SK-N-SH (cell line): ENCODE data around the gene HOXD13. TPM values are rescaled to one million over a fixed set of nuclear protein-coding genes. Genes with fewer than 3 reads are reported as not detected.

ENCODE experiments used
- CTCF ChIA-PET: fragments of 300-600, 350-600 bp; formaldehyde crosslinking; extraction: SDS; loops from one replicate; lab custom pipeline; 2021; lab: Yijun Ruan, JAX
- POLR2A ChIA-PET: fragments of 350-600 bp; sonication (Branson Sonifier 250); formaldehyde crosslinking; extraction: SDS; loops from one replicate; lab custom pipeline; 2020; ENCODE audit warnings: antibody characterized with exemption, inconsistent platforms; lab: Yijun Ruan, JAX
- DNase-seq: peaks from one replicate; pipeline ENCODE4 v3.0.0; 2012
- H2AFZ ChIP-seq: fragments of 200-600 bp; sonication (generic); 2 replicates; pipeline ENCODE4 v1.8.1; 2016; ENCODE audit warnings: antibody characterized with exemption, mild to moderate bottlenecking, low read depth
- H3F3A ChIP-seq: fragments of 200-600 bp; sonication (generic); replicated peaks from 2 replicates; pipeline ENCODE3; 2016; ENCODE audit warnings: antibody characterized with exemption, mild to moderate bottlenecking; ENCODE audit not compliant: insufficient read depth
- H3K27ac ChIP-seq, 2 experiments: fragments of 200-500 bp in 1 of 2; fragments of 200-600 bp in 1 of 2; sonication (Bioruptor generic) in 1 of 2; sonication (generic), shearing (Covaris generic) in 1 of 2; 2 replicates each; pipeline versions ENCODE4 v1.5.1 to v1.6.1; 2014 to 2016; ENCODE audit warnings: low read depth in 2 of 2, inconsistent platforms in 1 of 2, low read length in 1 of 2, mild to moderate bottlenecking in 1 of 2, mixed read lengths in 1 of 2
- H3K27me3 ChIP-seq: fragments of 200-600 bp; sonication (generic), shearing (Covaris generic); 2 replicates; pipeline ENCODE4 v1.6.1; 2016; ENCODE audit warnings: mixed run types; ENCODE audit not compliant: insufficient read depth
- H3K36me3 ChIP-seq, 2 experiments: fragments of 200-500 bp in 1 of 2; fragments of 200-600 bp in 1 of 2; sonication (Bioruptor generic) in 1 of 2; sonication (generic) in 1 of 2; replicated peaks in 1 of 2; 2 replicates each; pipeline versions ENCODE3 to v1.5.1; 2014 to 2016; ENCODE audit warnings: low read length in 1 of 2, mild to moderate bottlenecking in 1 of 2; ENCODE audit not compliant: insufficient read depth in 2 of 2, control insufficient read depth in 1 of 2
- H3K4me1 ChIP-seq, 2 experiments: fragments of 200-500 bp in 1 of 2; fragments of 200-600 bp in 1 of 2; sonication (Bioruptor generic) in 1 of 2; sonication (generic), shearing (Covaris generic) in 1 of 2; 2 replicates each; pipeline versions ENCODE4 v1.5.1 to v1.6.1; 2014 to 2016; ENCODE audit warnings: low read depth in 1 of 2, low read length in 1 of 2, mixed run types in 1 of 2; ENCODE audit not compliant: insufficient read depth in 2 of 2, control insufficient read depth in 1 of 2
- H3K4me2 ChIP-seq: fragments of 200-600 bp; sonication (generic), shearing (Covaris generic); 2 replicates; pipeline ENCODE4 v1.6.1; 2017; ENCODE audit warnings: mixed run types
- H3K4me3 ChIP-seq, 2 experiments: fragments of 200-500 bp in 1 of 2; fragments of 200-600 bp in 1 of 2; sonication (Bioruptor generic) in 1 of 2; sonication (generic), shearing (Covaris generic) in 1 of 2; 2 replicates each; pipeline versions ENCODE4 v1.5.1 to v1.8.1; 2014 to 2016; ENCODE audit warnings: low read depth in 2 of 2, inconsistent platforms in 1 of 2, low read length in 1 of 2, mild to moderate bottlenecking in 1 of 2, mixed read lengths in 1 of 2, moderate library complexity in 1 of 2
- H3K79me2 ChIP-seq: fragments of 200-600 bp; sonication (generic); 2 replicates; pipeline ENCODE4 v1.8.1; 2017; ENCODE audit warnings: mild to moderate bottlenecking; ENCODE audit not compliant: insufficient read depth
- H3K9ac ChIP-seq: fragments of 200-600 bp; sonication (generic); 2 replicates; pipeline ENCODE4 v1.6.1; 2017; ENCODE audit warnings: mixed run types
- H3K9me2 ChIP-seq: fragments of 200-600 bp; sonication (generic); 2 replicates; pipeline ENCODE4 v1.6.1; 2017; ENCODE audit warnings: mixed run types
- H3K9me3 ChIP-seq: fragments of 200-600 bp; sonication (generic); 2 replicates; pipeline ENCODE4 v1.6.1; 2017; ENCODE audit warnings: mixed run types, mild to moderate bottlenecking, moderate library complexity
- H4K20me1 ChIP-seq: fragments of 200-600 bp; sonication (generic); 2 replicates; pipeline ENCODE4 v1.6.1; 2017; ENCODE audit warnings: mild to moderate bottlenecking, mixed run types; ENCODE audit not compliant: insufficient read depth
- CHD2 ChIP-seq: fragments of 150-350 bp; IDR thresholded peaks from 2 replicates; pipeline ENCODE4 v1.6.1; 2018; ENCODE audit warnings: low read length; ENCODE audit not compliant: partially characterized antibody
- JUND ChIP-seq: IDR thresholded peaks from 2 replicates; pipeline ENCODE4 v1.4.0; 2012
- MEF2A ChIP-seq: IDR thresholded peaks from 2 replicates; pipeline ENCODE4 v1.4.0; 2012; ENCODE audit warnings: low read depth, borderline replicate concordance
- NRF1 ChIP-seq: IDR thresholded peaks from 2 replicates; pipeline ENCODE4 v1.6.1; 2012; ENCODE audit warnings: low read depth, mild to moderate bottlenecking, low read length
- POLR2AphosphoS5 ChIP-seq: IDR thresholded peaks from 2 replicates; pipeline ENCODE4 v1.6.1; 2012; ENCODE audit warnings: low read depth, low read length
- WGBS: methylation state at CpG from one replicate; pipeline ENCODE4 v1.1.6; 2017; ENCODE audit warnings: low lambda C conversion rate; 5-methylcytosine and 5-hydroxymethylcytosine counted together
- polyA plus RNA-seq, 3 experiments: library from polyadenylated mRNA; depleted of rRNA; stranded (reverse); fragments of >200 nt; gene quantifications; 2 replicates each; pipeline ENCODE4 v1.2.3, GENCODE V29; 2012
- TF ChIP-seq, protein P1 (sequence below): IDR thresholded peaks from 2 replicates; pipeline ENCODE4 v1.6.1; 2012; ENCODE audit warnings: mild to moderate bottlenecking, low read depth, low read length, moderate library complexity
- TF ChIP-seq, protein P2 (sequence below): IDR thresholded peaks from 2 replicates; pipeline ENCODE4 v1.4.0; 2012; ENCODE audit warnings: low read depth, borderline replicate concordance

HOXD13 gene
- polyA plus RNA-seq, 1 of the 3 experiments (the other 2 are of a cell fraction) = not detected

DNA sequence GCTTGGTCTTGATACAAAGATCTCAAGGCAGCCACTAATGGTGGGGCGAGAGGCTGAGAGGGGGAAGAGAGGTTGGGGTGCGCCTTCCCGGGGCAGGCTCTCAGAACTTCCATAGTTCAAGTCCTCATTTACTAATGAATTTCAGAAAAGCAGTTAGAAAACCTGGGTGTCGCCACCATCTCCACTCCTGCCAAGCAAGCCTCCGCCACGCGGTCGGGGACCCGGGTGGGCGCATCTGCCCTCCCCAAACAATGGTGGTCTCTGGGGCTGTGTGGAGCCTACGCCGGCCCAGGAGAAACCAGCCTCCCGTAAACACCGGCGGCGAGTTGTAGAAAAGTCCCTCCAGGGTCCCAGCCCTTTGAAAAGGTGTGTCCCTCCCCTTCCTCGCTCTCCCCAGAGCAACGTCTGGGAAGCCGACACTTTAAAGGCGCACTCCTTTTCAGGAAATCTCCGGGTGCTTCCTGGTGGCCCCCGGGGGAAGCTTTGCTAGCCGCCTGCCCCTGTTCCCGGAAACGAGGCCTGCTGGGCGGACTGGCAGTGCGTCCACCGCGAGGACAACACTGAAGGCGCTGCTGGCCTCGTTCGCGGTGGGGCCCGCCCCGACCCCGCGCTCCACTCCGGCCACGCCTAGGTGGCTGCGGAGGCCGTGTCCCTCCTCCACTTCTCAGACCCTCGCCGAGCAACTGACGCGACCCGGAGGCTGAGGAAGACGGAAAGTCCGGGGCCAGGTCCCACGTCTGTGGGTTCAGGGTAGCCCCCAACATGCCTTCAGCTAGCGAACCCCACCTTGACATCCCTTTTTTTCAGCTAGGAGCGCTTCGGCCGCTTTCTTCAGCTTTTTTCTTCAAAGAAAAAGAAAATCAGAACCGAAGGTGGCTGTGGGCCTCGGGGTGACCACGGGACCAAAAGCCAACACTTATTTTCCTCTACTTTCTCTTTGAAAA, 25.6 kb upstream of the HOXD13 start (continued):
- TF ChIP-seq, protein P1, sequence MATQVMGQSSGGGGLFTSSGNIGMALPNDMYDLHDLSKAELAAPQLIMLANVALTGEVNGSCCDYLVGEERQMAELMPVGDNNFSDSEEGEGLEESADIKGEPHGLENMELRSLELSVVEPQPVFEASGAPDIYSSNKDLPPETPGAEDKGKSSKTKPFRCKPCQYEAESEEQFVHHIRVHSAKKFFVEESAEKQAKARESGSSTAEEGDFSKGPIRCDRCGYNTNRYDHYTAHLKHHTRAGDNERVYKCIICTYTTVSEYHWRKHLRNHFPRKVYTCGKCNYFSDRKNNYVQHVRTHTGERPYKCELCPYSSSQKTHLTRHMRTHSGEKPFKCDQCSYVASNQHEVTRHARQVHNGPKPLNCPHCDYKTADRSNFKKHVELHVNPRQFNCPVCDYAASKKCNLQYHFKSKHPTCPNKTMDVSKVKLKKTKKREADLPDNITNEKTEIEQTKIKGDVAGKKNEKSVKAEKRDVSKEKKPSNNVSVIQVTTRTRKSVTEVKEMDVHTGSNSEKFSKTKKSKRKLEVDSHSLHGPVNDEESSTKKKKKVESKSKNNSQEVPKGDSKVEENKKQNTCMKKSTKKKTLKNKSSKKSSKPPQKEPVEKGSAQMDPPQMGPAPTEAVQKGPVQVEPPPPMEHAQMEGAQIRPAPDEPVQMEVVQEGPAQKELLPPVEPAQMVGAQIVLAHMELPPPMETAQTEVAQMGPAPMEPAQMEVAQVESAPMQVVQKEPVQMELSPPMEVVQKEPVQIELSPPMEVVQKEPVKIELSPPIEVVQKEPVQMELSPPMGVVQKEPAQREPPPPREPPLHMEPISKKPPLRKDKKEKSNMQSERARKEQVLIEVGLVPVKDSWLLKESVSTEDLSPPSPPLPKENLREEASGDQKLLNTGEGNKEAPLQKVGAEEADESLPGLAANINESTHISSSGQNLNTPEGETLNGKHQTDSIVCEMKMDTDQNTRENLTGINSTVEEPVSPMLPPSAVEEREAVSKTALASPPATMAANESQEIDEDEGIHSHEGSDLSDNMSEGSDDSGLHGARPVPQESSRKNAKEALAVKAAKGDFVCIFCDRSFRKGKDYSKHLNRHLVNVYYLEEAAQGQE = no peak
- TF ChIP-seq, all 33 proteins: peak for 0

DNA sequence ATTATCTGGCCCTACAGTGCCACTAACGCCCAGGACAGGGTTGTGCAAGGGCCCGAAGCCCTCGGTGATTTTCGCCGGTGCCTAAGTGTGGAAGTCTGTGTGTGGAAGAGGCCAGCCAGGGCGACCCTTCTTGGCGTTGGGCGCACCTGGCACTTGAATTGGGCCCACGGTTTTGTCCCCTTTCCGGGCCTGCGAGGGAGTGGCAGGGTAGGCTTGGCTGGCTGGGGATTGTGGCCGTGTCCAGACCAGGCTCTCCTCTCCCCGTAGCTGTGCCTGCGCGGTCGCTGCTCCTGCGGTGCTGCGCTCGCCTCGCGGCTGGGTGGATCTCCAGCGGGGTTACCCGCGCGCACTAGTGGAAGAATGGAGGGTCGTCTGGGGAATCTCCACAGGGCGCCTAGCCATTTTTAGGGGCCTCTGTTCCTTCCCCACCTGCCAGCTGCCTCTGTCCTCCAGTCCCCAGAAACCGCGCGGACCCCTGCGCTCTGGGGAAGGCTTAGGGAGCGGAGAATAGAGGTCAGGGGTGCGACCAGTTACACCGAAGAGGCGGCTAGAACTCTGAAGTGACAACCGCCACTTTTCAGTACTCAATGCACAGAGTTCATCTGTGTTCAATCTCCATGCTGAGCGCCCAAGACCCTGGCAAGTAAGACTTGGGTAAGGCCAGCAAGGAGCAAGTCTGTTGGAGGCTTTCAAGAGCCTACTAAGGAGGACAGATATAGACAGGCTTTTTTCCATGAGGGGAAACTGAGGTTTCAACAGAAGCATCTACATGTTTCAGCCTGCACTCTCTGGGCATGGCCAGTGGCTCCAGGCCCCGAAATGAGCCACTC, 24.7 kb upstream of the HOXD13 start:
- Histone ChIP-seq H3K27ac (no peak overlapping the region), H2AFZ (no peak overlapping the region), H3K4me2 (no peak overlapping the region), H3K27me3 (no peaks in the 10 kb centered on the region; the same call in 1 of the 2 replicates), H3K9me2 (no peaks in the 10 kb centered on the region), H3K9me3 (no peaks in the 10 kb centered on the region), H3K36me3 (no peaks in the 10 kb centered on the region), H3K79me2 (no peaks in the 10 kb centered on the region), H3F3A (no peaks in the 10 kb centered on the region), H4K20me1 (no peaks in the 10 kb centered on the region), H3K9ac (no peak overlapping the region), H3K4me1 (no peaks in the 10 kb centered on the region), H3K4me3 (no peak overlapping the region)
- POLR2A ChIA-PET = no interaction called here
- no peak for DNase-seq
- no peak for TF ChIP-seq NRF1
- CTCF ChIA-PET = interaction anchor here (1.6 kb wide), 1 partner anchor 12 kb away, joined by 3 read pairs; no protein-coding TSS in a partner anchor
- 69% methylated on average over 19 of the region's 38 CpGs for WGBS

DNA sequence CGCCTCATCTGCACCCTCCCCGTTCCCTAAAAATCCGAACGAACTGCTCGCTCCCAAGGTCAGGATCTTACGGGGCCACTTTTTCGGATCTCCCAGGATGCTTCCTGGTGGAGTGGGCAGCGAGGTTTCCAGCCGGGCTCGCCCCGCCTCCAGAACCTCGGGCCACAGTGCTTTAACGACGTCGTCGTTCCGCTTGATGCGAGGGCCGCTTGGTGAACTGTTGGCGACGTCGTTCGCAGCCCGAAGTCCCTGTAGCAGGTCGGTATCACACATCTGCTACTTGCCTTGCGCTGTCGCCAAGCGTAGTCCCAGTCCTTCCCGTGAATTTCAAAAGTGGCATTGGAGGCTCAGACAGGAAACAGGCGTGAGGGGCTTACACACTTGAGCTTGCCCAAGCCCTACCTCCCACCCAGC, 24.1 kb upstream of the HOXD13 start:
- ChIA-PET POLR2A (no interaction called here), CTCF (interaction anchor here (1.0 to 2.1 kb wide), 3 partner anchors 11 to 378 kb away, joined by 4 to 8 read pairs (median 6); no protein-coding TSS in a partner anchor)
- TF ChIP-seq JUND = no peak
- no peak for TF ChIP-seq MEF2A
- TF ChIP-seq POLR2AphosphoS5 = no peak
- TF ChIP-seq, protein P2, sequence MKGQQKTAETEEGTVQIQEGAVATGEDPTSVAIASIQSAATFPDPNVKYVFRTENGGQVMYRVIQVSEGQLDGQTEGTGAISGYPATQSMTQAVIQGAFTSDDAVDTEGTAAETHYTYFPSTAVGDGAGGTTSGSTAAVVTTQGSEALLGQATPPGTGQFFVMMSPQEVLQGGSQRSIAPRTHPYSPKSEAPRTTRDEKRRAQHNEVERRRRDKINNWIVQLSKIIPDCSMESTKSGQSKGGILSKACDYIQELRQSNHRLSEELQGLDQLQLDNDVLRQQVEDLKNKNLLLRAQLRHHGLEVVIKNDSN = no peak
- TF ChIP-seq CHD2 = no peak
- H3K4me3 ChIP-seq = no peak overlapping the region
- no peaks in the 10 kb centered on the region for H3K4me1 ChIP-seq
- H3K79me2 ChIP-seq = no peaks in the 10 kb centered on the region
- H3K27me3 ChIP-seq = no peaks in the 10 kb centered on the region; the same call in 1 of the 2 replicates
- H3K9me2 ChIP-seq = no peaks in the 10 kb centered on the region
- 82% methylated on average over 29 of the region's 30 CpGs for WGBS
- H2AFZ ChIP-seq = no peak overlapping the region
- H3K4me2 ChIP-seq = no peak overlapping the region
- no peak overlapping the region for H3K27ac ChIP-seq
- H3K9me3 ChIP-seq = no peaks in the 10 kb centered on the region
- no peak overlapping the region for H3K9ac ChIP-seq
- H3F3A ChIP-seq = no peaks in the 10 kb centered on the region
- DNase-seq = no peak
- no peaks in the 10 kb centered on the region for H3K36me3 ChIP-seq
- H4K20me1 ChIP-seq = no peaks in the 10 kb centered on the region
